Endothelial cell (in vitro differentiated cells): ENCODE results near the gene EPHA2. TPM values are rescaled to one million over a fixed set of nuclear protein-coding genes. Genes with fewer than 3 reads are reported as not detected.

Experiments used
- DNase-seq: peaks from one replicate; pipeline ENCODE4 v3.0.0; 2021; ENCODE audit warnings: low spot score
- H3K27ac Mint-ChIP-seq: one replicate; pipeline ENCODE4 v1.8.0; 2021; ENCODE audit warnings: mixed read lengths, inconsistent platforms; ENCODE audit not compliant: unreplicated experiment
- H3K27me3 Mint-ChIP-seq: one replicate; pipeline ENCODE4 v1.8.0; 2021; ENCODE audit warnings: mild to moderate bottlenecking, moderate library complexity, mixed read lengths, inconsistent platforms; ENCODE audit not compliant: unreplicated experiment
- H3K36me3 Mint-ChIP-seq: one replicate; pipeline ENCODE4 v1.8.0; 2021; ENCODE audit warnings: mild to moderate bottlenecking, low read depth, mixed read lengths, inconsistent platforms; ENCODE audit not compliant: unreplicated experiment
- H3K4me1 Mint-ChIP-seq: one replicate; pipeline ENCODE4 v1.8.0; 2021; ENCODE audit warnings: mild to moderate bottlenecking, mixed read lengths, inconsistent platforms; ENCODE audit not compliant: unreplicated experiment
- H3K4me3 Mint-ChIP-seq: one replicate; pipeline ENCODE4 v1.8.0; 2021; ENCODE audit warnings: mild to moderate bottlenecking, mixed read lengths, inconsistent platforms; ENCODE audit not compliant: unreplicated experiment
- H3K9me3 Mint-ChIP-seq: one replicate; pipeline ENCODE4 v1.8.0; 2021; ENCODE audit warnings: mixed read lengths, inconsistent platforms; ENCODE audit not compliant: unreplicated experiment
- CTCF ChIP-seq: fragments of 200-600 bp; sonication (generic); IDR thresholded peaks from one replicate; pipeline ENCODE4 v1.5.0; 2021; ENCODE audit warnings: antibody characterized with exemption; ENCODE audit not compliant: unreplicated experiment
- total RNA-seq: library from RNA; stranded (reverse); fragmentation: NEBNext Ultra II Directional; extraction: Animal tissue kit (Norgen Biotek cat#: 25700); gene quantifications from one replicate; pipeline ENCODE4 v1.2.1, GENCODE V29; 2021; ENCODE audit not compliant: unreplicated experiment

Gene EPHA2
- total RNA-seq, 1 donor from 2014 or later = 109 TPM

GRCh38 chr1:16175610-16176553 is 20.0 kb upstream of the EPHA2 start:
- peak overlapping the region; percentile 22 for H3K27ac Mint-ChIP-seq
- no peak overlapping the region for H3K4me3 Mint-ChIP-seq
- no peaks in the 10 kb centered on the region for H3K9me3 Mint-ChIP-seq
- no peaks in the 10 kb centered on the region for H3K36me3 Mint-ChIP-seq
- no peak for TF ChIP-seq CTCF
- peaks cover 20% of the 10 kb centered on the region for H3K27me3 Mint-ChIP-seq
- DNase-seq = no peak
- H3K4me1 Mint-ChIP-seq = peaks cover 24% of the 10 kb centered on the region

- Mint-ChIP-seq H3K27me3 (peaks cover 20% of the 10 kb centered on the region), H3K36me3 (no peaks in the 10 kb centered on the region), H3K27ac (no peak overlapping the region), H3K4me1 (peaks cover 24% of the 10 kb centered on the region), H3K9me3 (no peaks in the 10 kb centered on the region), H3K4me3 (no peak overlapping the region)
- TF ChIP-seq CTCF = no peak
- no peak for DNase-seq
These were observed 19.2 kb upstream of the EPHA2 start for GRCh38 chr1:16174886-16175598.

GRCh38 chr1:16174261-16174868 is 18.5 kb upstream of the EPHA2 start:
- H3K36me3 Mint-ChIP-seq = no peaks in the 10 kb centered on the region
- H3K4me1 Mint-ChIP-seq = peaks cover 24% of the 10 kb centered on the region
- no peaks in the 10 kb centered on the region for H3K9me3 Mint-ChIP-seq
- no peak for DNase-seq
- H3K27me3 Mint-ChIP-seq = peaks cover 20% of the 10 kb centered on the region
- H3K4me3 Mint-ChIP-seq = no peak overlapping the region
- TF ChIP-seq CTCF = no peak
- H3K27ac Mint-ChIP-seq = no peak overlapping the region

GRCh38 chr1:16173447-16174260 is 17.8 kb upstream of the EPHA2 start:
- peak overlapping the region; percentile 43 for H3K27ac Mint-ChIP-seq
- no peaks in the 10 kb centered on the region for H3K9me3 Mint-ChIP-seq
- no peak for DNase-seq
- H3K4me1 Mint-ChIP-seq = peaks cover 20% of the 10 kb centered on the region
- H3K36me3 Mint-ChIP-seq = no peaks in the 10 kb centered on the region
- H3K27me3 Mint-ChIP-seq = peaks cover 15% of the 10 kb centered on the region
- TF ChIP-seq CTCF = no peak
- H3K4me3 Mint-ChIP-seq = no peak overlapping the region
